CMK (cell line): ENCODE results near the gene ENO2.

Experiments used
- DNase-seq: peaks from one replicate; pipeline ENCODE4 v3.0.0-alpha.2; 2010; ENCODE audit warnings: low read depth

The ENO2 gene

GRCh38 chr12:6912164-6912935 is 2.0 kb upstream of the ENO2 start:
- DNase-seq = no peak

- no peak for DNase-seq
Measured at GRCh38 chr12:6914947-6915788, 788 bp downstream of the ENO2 start.

GRCh38 chr12:6915789-6916285 is 1.5 kb downstream of the ENO2 start:
- no peak for DNase-seq

GRCh38 chr12:6916426-6917200 is 2.2 kb downstream of the ENO2 start:
- no peak for DNase-seq

- DNase-seq = no peak
Measured at GRCh38 chr12:6917491-6918231, 3.3 kb downstream of the ENO2 start.

GRCh38 chr12:6919588-6919987 is 5.2 kb downstream of the ENO2 start:
- no peak for DNase-seq

GRCh38 chr12:6921539-6921938 is 7.2 kb downstream of the ENO2 start:
- DNase-seq = no peak

GRCh38 chr12:6921996-6922946 is 7.9 kb downstream of the ENO2 start:
- no peak for DNase-seq

GRCh38 chr12:6923003-6923732 is 8.8 kb downstream of the ENO2 start:
- no peak for DNase-seq

- DNase-seq = no peak
Measured at GRCh38 chr12:6923851-6924250, 9.5 kb downstream of the ENO2 start.

- no peak for DNase-seq
Measured at GRCh38 chr12:6925239-6925539, 10.8 kb downstream of the ENO2 start.

- no peak for DNase-seq
Measured at GRCh38 chr12:6925540-6926279, 11.3 kb downstream of the ENO2 start.

GRCh38 chr12:6927379-6928021 is 13.1 kb downstream of the ENO2 start, which contains the start of gene ATN1:
Gene ATN1 (plus strand): TSS chr12:6927959. CDS start chr12:6934002, 6,043 bp downstream.
- DNase-seq = peak; percentile 75

GRCh38 chr12:6928022-6928702 is 13.8 kb downstream of the ENO2 start:
- no peak for DNase-seq

- DNase-seq = no peak
Measured at GRCh38 chr12:6928703-6929407, 14.5 kb downstream of the ENO2 start.

- DNase-seq = no peak
Measured at GRCh38 chr12:6929466-6930452, 15.4 kb downstream of the ENO2 start.
